GM18499 (cell line): Measurements from ENCODE around the gene LYRM4.
"Not testable (repeated sequence)": the region's sequence is repeated elsewhere in the genome, so short reads cannot be mapped to it uniquely, and the experiment has no call there.

Source experiments
- ATAC-seq: cut with Tn5 transposase; IDR thresholded peaks from one replicate; pipeline ENCODE4 v1.9.1; 2021; ENCODE audit warnings: moderate number of reproducible peaks; ENCODE audit not compliant: insufficient read depth, unreplicated experiment

Gene LYRM4

GRCh38 chr6:5125152-5126006, 135.4 kb downstream of the LYRM4 start:
- ATAC-seq, result no peak

GRCh38 chr6:5124526-5124925, 136.2 kb downstream of the LYRM4 start:
- no peak for ATAC-seq

GRCh38 chr6:5123296-5124143, 137.2 kb downstream of the LYRM4 start:
- no peak for ATAC-seq

- ATAC-seq, result no peak
Observed at GRCh38 chr6:5122504-5123112, 138.1 kb downstream of the LYRM4 start.

- no peak for ATAC-seq
Observed at GRCh38 chr6:5121956-5122355, 138.8 kb downstream of the LYRM4 start.

- ATAC-seq, result no peak
Observed at GRCh38 chr6:5121479-5121878, 139.3 kb downstream of the LYRM4 start.

- not testable (repeated sequence) for ATAC-seq
Observed at GRCh38 chr6:5120543-5120942, 140.2 kb downstream of the LYRM4 start.

GRCh38 chr6:5120011-5120410, 140.7 kb downstream of the LYRM4 start:
- ATAC-seq, result no peak

- ATAC-seq, result no peak
Observed at GRCh38 chr6:5119090-5119951, 141.4 kb downstream of the LYRM4 start.

GRCh38 chr6:5116243-5116991, 144.3 kb downstream of the LYRM4 start:
- no peak for ATAC-seq

- ATAC-seq, result no peak
Observed at GRCh38 chr6:5115168-5115567, 145.6 kb downstream of the LYRM4 start.

GRCh38 chr6:5113096-5113495, 147.7 kb downstream of the LYRM4 start:
- no peak for ATAC-seq

- ATAC-seq, result no peak
Observed at GRCh38 chr6:5112066-5112799, 148.5 kb downstream of the LYRM4 start.

GRCh38 chr6:5111626-5112025, 149.1 kb downstream of the LYRM4 start:
- ATAC-seq, result no peak

- ATAC-seq, result no peak
Observed at GRCh38 chr6:5110246-5110645, 150.5 kb downstream of the LYRM4 start.

- no peak for ATAC-seq
Observed at GRCh38 chr6:5109436-5109835, 151.3 kb downstream of the LYRM4 start.

GRCh38 chr6:5108536-5109150, 152.1 kb downstream of the LYRM4 start:
- no peak for ATAC-seq

GRCh38 chr6:5108068-5108467, 152.7 kb downstream of the LYRM4 start:
- no peak for ATAC-seq
